ENCODE data around the gene TUG1. TPM values are rescaled to one million over a fixed set of nuclear protein-coding genes. Genes with fewer than 3 reads are reported as not detected.

Gene TUG1
- total RNA-seq, 4 donors from 2014 or later: 63.5 to 90.4 (median 77.0) TPM

GRCh38 chr22:30968015-30968923 lies 796 bp upstream of the TUG1 start, which contains the start of gene MORC2:
TSS of gene MORC2 (minus strand) at chr22:30968774. CDS start at chr22:30967889, 885 bp downstream.
- H3K4me3 ChIP-seq: peak within 1 kb of the TSS; percentile 77 to 99 (median 86)
- 17 to 56% methylated on average over 16 to 52 of the region's 53 CpGs for WGBS, 2 donors

GRCh38 chr22:30969532-30970355 lies 679 bp downstream of the TUG1 start:
- DNase-seq (ENCODE audit: low spot score in 2 of 2): no peak
- no peak for TF ChIP-seq EP300 (IDR thresholded peaks at IDR 0.05)
- TF ChIP-seq CTCF (IDR thresholded peaks at IDR 0.05): no peak
- TF ChIP-seq POLR2A (IDR thresholded peaks at IDR 0.05): no peak
- peaks cover 6 to 56% (median 21%) of the 10 kb centered on the region in 3 donors for H3K36me3 ChIP-seq
- peak overlapping the region; percentile 92 to 99 (median 98) for H3K27ac ChIP-seq
- H3K4me3 ChIP-seq: peak overlapping the region; percentile 77 to 99 (median 86)
- H3K27me3 ChIP-seq: no peaks in the 10 kb centered on the region
- 3 to 4% methylated on average over 26 to 36 of the region's 49 CpGs for WGBS, 2 donors
- peaks cover 0 to 60% (median 22%) of the 10 kb centered on the region in 4 donors for H3K9me3 ChIP-seq
- H3K4me1 ChIP-seq: peaks cover 0 to 25% (median 7%) of the 10 kb centered on the region in 4 donors

More at GRCh38 chr22:30968015-30968923, 796 bp upstream of the TUG1 start, which contains the start of gene MORC2:
- DNase-seq (ENCODE audit: low spot score in 2 of 2): no peak
- peaks cover 6 to 41% (median 15%) of the 10 kb centered on the region in 3 donors for H3K36me3 ChIP-seq
- no peaks in the 10 kb centered on the region for H3K27me3 ChIP-seq
- H3K4me1 ChIP-seq: peaks cover 0 to 25% (median 7%) of the 10 kb centered on the region in 4 donors
- peak within 1 kb of the TSS; percentile 92 to 99 (median 98) for H3K27ac ChIP-seq
- no peak for TF ChIP-seq POLR2A (IDR thresholded peaks at IDR 0.05)
- TF ChIP-seq CTCF (IDR thresholded peaks at IDR 0.05): no peak
- TF ChIP-seq EP300 (IDR thresholded peaks at IDR 0.05): no peak
- H3K9me3 ChIP-seq: peaks cover 0 to 45% (median 15%) of the 10 kb centered on the region in 4 donors

- Histone ChIP-seq H3K27ac (peak overlapping the region in 1 of 4 donors; percentile 99), H3K9me3 (peaks cover 0 to 66% (median 25%) of the 10 kb centered on the region in 4 donors), H3K36me3 (peaks cover 6 to 62% (median 21%) of the 10 kb centered on the region in 3 donors), H3K27me3 (no peaks in the 10 kb centered on the region), H3K4me1 (peaks cover 0 to 25% (median 7%) of the 10 kb centered on the region in 4 donors), H3K4me3 (peak overlapping the region; percentile 77 to 99 (median 86))
- WGBS, 2 donors: 65 to 66% methylated on average over 3 of the region's 3 CpGs
- TF ChIP-seq EP300 (IDR thresholded peaks at IDR 0.05): no peak
- TF ChIP-seq CTCF (IDR thresholded peaks at IDR 0.05): no peak
- no peak for TF ChIP-seq POLR2A (IDR thresholded peaks at IDR 0.05)
- no peak for DNase-seq (ENCODE audit: low spot score in 2 of 2)
Observed at GRCh38 chr22:30970356-30970746, 1.3 kb downstream of the TUG1 start.

GRCh38 chr22:30978304-30978962 lies 9.4 kb downstream of the TUG1 start:
- no peak overlapping the region for H3K27ac ChIP-seq
- no peaks in the 10 kb centered on the region for H3K4me1 ChIP-seq
- H3K36me3 ChIP-seq: peaks cover 0 to 33% (median 5%) of the 10 kb centered on the region in 3 donors
- H3K27me3 ChIP-seq: no peaks in the 10 kb centered on the region
- no peak for DNase-seq (ENCODE audit: low spot score in 2 of 2)
- H3K4me3 ChIP-seq: no peak overlapping the region
- WGBS, 2 donors: 90 to 99% methylated on average over 3 of the region's 3 CpGs
- H3K9me3 ChIP-seq: peaks cover 0 to 100% (median 51%) of the 10 kb centered on the region in 4 donors
- TF ChIP-seq EP300 (IDR thresholded peaks at IDR 0.05) (no peak), POLR2A (IDR thresholded peaks at IDR 0.05) (no peak), CTCF (IDR thresholded peaks at IDR 0.05) (no peak)

All from tibial nerve (tissue), 4 donors.